Fibroblast of lung (primary cell): ENCODE data around the gene ADCY5. TPM values are rescaled to one million over a fixed set of nuclear protein-coding genes. Genes with fewer than 3 reads are reported as not detected.

ENCODE experiments used
- DNase-seq, 2 donors: peaks; one replicate each; pipeline versions ENCODE4 v3.0.0 to v3.0.0-alpha.2; 2010; ENCODE audit warnings: low read depth in 2 of 2
- H2AFZ ChIP-seq: 2 replicates; pipeline ENCODE4 v1.5.1; 2012; ENCODE audit warnings: low read length, control low read depth, inconsistent platforms
- H3K27ac ChIP-seq: 2 replicates; pipeline ENCODE4 v1.5.1; 2011; ENCODE audit warnings: low read length, control low read depth; ENCODE audit not compliant: insufficient read depth
- H3K27me3 ChIP-seq: 2 replicates; pipeline ENCODE4 v1.5.1; 2011; ENCODE audit warnings: mild to moderate bottlenecking, low read length; ENCODE audit not compliant: control insufficient read depth, insufficient read depth
- H3K36me3 ChIP-seq: 2 replicates; pipeline ENCODE4 v1.5.1; 2011; ENCODE audit warnings: low read length; ENCODE audit not compliant: control insufficient read depth, insufficient read depth
- H3K4me1 ChIP-seq: 2 replicates; pipeline ENCODE4 v1.5.1; 2011; ENCODE audit warnings: low read length; ENCODE audit not compliant: control insufficient read depth, insufficient read depth; ENCODE audit errors: extremely low read depth
- H3K4me2 ChIP-seq: 2 replicates; pipeline ENCODE4 v1.5.1; 2011; ENCODE audit warnings: low read length, control low read depth; ENCODE audit not compliant: insufficient read depth; ENCODE audit errors: extremely low read depth
- H3K4me3 ChIP-seq, 4 experiments: fragments of 200-600 bp in 1 of 4; sonication (generic) in 1 of 4; replicated peaks in 1 of 4; 2 replicates each; pipeline ENCODE4 v1.5.1; 2011 to 2016; ENCODE audit warnings: low read length in 4 of 4, low read depth in 3 of 4, mild to moderate bottlenecking in 3 of 4, control low read depth in 2 of 4, inconsistent platforms in 1 of 4, mixed read lengths in 1 of 4; ENCODE audit not compliant: insufficient read depth in 1 of 4; ENCODE audit errors: control extremely low read depth in 1 of 4
- H3K79me2 ChIP-seq: 2 replicates; pipeline ENCODE4 v1.5.1; 2012; ENCODE audit warnings: mild to moderate bottlenecking, low read length, inconsistent platforms; ENCODE audit not compliant: control insufficient read depth, insufficient read depth
- H3K9ac ChIP-seq: 2 replicates; pipeline ENCODE4 v1.5.1; 2011; ENCODE audit warnings: mild to moderate bottlenecking, low read length, control low read depth; ENCODE audit not compliant: insufficient read depth
- H3K9me3 ChIP-seq: 2 replicates; pipeline ENCODE4 v1.5.1; 2012; ENCODE audit warnings: low read depth, low read length; ENCODE audit not compliant: control insufficient read depth, insufficient read depth
- H4K20me1 ChIP-seq: 2 replicates; pipeline ENCODE4 v1.5.1; 2011; ENCODE audit warnings: low read length; ENCODE audit not compliant: control insufficient read depth, insufficient read depth; ENCODE audit errors: extremely low read depth
- CTCF ChIP-seq, 2 donors: IDR thresholded peaks in 1 of 2; conservative IDR thresholded peaks in 1 of 2; 1 replicate in 1 of 2; 2 replicates in 1 of 2; pipeline ENCODE4 v1.5.1; 2011 to 2012; ENCODE audit warnings: low read length in 2 of 2, control low read depth in 1 of 2, inconsistent platforms in 1 of 2, low read depth in 1 of 2, mild to moderate bottlenecking in 1 of 2
- EZH2 ChIP-seq: IDR thresholded peaks from 2 replicates; pipeline ENCODE4 v1.5.1; 2012; ENCODE audit warnings: low read length, control low read depth, mild to moderate bottlenecking; ENCODE audit errors: missing control alignments
- polyA plus RNA-seq, 2 donors: library from polyadenylated mRNA; depleted of rRNA in 1 of 2; stranded (reverse) in 1 of 2; unstranded in 1 of 2; fragments of >200 nt; gene quantifications; 2 replicates each; pipeline ENCODE4 v1.2.1, GENCODE V29; 2011 to 2012; ENCODE audit warnings: missing spikeins in 1 of 2
- total RNA-seq: library from RNA; depleted of rRNA; stranded (reverse); fragments of >200 nt; gene quantifications from 2 replicates; pipeline ENCODE4 v1.2.1, GENCODE V29; 2014

The ADCY5 gene
- total and polyA plus RNA-seq, 2 donors (not counting 1 experiment from before 2014, with no cell fraction given) = 0.11 to 0.50 TPM

GRCh38 chr3:123451186-123451585, 2.3 kb upstream of the ADCY5 start:
- Histone ChIP-seq H3K9me3 (no peaks in the 10 kb centered on the region), H3K27ac (no peak overlapping the region), H3K9ac (no peak overlapping the region), H3K27me3 (peaks cover 39% of the 10 kb centered on the region), H2AFZ (no peak overlapping the region), H4K20me1 (no peaks in the 10 kb centered on the region), H3K4me2 (no peak overlapping the region), H3K4me3 (no peak overlapping the region), H3K79me2 (no peaks in the 10 kb centered on the region), H3K4me1 (no peaks in the 10 kb centered on the region), H3K36me3 (no peaks in the 10 kb centered on the region)
- TF ChIP-seq EZH2 = no peak
- TF ChIP-seq CTCF (conservative IDR thresholded peaks at IDR 0.05 in 1 of 2, IDR thresholded peaks at IDR 0.05 in 1 of 2; ENCODE audit: low read depth in 1 of 2, low read length in 2 of 2) = no peak
- DNase-seq = no peak

- peak overlapping the region; percentile 74 for H3K4me2 ChIP-seq
- H3K27me3 ChIP-seq = peaks cover 44% of the 10 kb centered on the region
- no peaks in the 10 kb centered on the region for H4K20me1 ChIP-seq
- H3K9me3 ChIP-seq = no peaks in the 10 kb centered on the region
- H3K79me2 ChIP-seq = no peaks in the 10 kb centered on the region
- H3K9ac ChIP-seq = no peak overlapping the region
- H3K4me1 ChIP-seq = no peaks in the 10 kb centered on the region
- no peaks in the 10 kb centered on the region for H3K36me3 ChIP-seq
- peak in 1 of 2 donors; percentile 17 for DNase-seq
- no peak overlapping the region for H3K27ac ChIP-seq
- TF ChIP-seq EZH2 (peak; percentile 17), CTCF (conservative IDR thresholded peaks at IDR 0.05 in 1 of 2, IDR thresholded peaks at IDR 0.05 in 1 of 2; ENCODE audit: low read depth in 1 of 2, low read length in 2 of 2) (no peak)
- H3K4me3 ChIP-seq = peak overlapping the region; percentile 28 to 56 (median 40)
- no peak overlapping the region for H2AFZ ChIP-seq
Measured at GRCh38 chr3:123449997-123450604, 1.2 kb upstream of the ADCY5 start.

- H3K9me3 ChIP-seq = no peaks in the 10 kb centered on the region
- peaks cover 48% of the 10 kb centered on the region for H3K27me3 ChIP-seq
- peak; percentile 7 to 22 for DNase-seq
- H3K27ac ChIP-seq = no peak overlapping the region
- no peaks in the 10 kb centered on the region for H3K36me3 ChIP-seq
- no peak overlapping the region for H2AFZ ChIP-seq
- H4K20me1 ChIP-seq = no peaks in the 10 kb centered on the region
- H3K4me3 ChIP-seq = peak overlapping the region; percentile 28 to 56 (median 40)
- H3K9ac ChIP-seq = no peak overlapping the region
- no peaks in the 10 kb centered on the region for H3K4me1 ChIP-seq
- H3K4me2 ChIP-seq = peak overlapping the region; percentile 74
- no peak for TF ChIP-seq CTCF (conservative IDR thresholded peaks at IDR 0.05 in 1 of 2, IDR thresholded peaks at IDR 0.05 in 1 of 2; ENCODE audit: low read depth in 1 of 2, low read length in 2 of 2)
- peak; percentile 6 for TF ChIP-seq EZH2
- no peaks in the 10 kb centered on the region for H3K79me2 ChIP-seq
Measured at GRCh38 chr3:123449102-123449996, 459 bp upstream of the ADCY5 start.
